Tibial artery (tissue), 4 donors: ENCODE measurements around the gene SBF1.
"Not testable (repeated sequence)": the region's sequence is repeated elsewhere in the genome, so short reads cannot be mapped to it uniquely, and the experiment has no call there.

Experiments
- DNase-seq, 2 donors: peaks; one replicate each; pipeline ENCODE4 v3.0.0-alpha.2; 2019
- H3K27ac ChIP-seq, 2 donors: fragments of 200-600 bp; sonication (generic) in 1 of 2; 1 replicate in 1 of 2; 2 replicates in 1 of 2; pipeline ENCODE4 v1.5.1; 2018 to 2019; ENCODE audit warnings: mild to moderate bottlenecking in 1 of 2
- H3K27me3 ChIP-seq, 2 donors: fragments of 200-600 bp; sonication (generic) in 1 of 2; one replicate each; pipeline versions ENCODE4 v1.5.1 to v1.6.0; 2016 to 2019
- H3K36me3 ChIP-seq, 3 donors: fragments of 200-600 bp; sonication (generic) in 2 of 3; one replicate each; pipeline ENCODE4 v1.5.1; 2016 to 2019; ENCODE audit warnings: mild to moderate bottlenecking in 2 of 3
- H3K4me1 ChIP-seq, 4 donors: fragments of 200-600 bp; sonication (generic) in 2 of 4; 1 replicate in 3 of 4; 2 replicates in 1 of 4; pipeline ENCODE4 v1.5.1; 2016 to 2019
- H3K4me3 ChIP-seq, 2 donors: fragments of 200-600 bp; sonication (generic) in 1 of 2; 1 replicate in 1 of 2; 2 replicates in 1 of 2; pipeline ENCODE4 v1.5.1; 2018 to 2019; ENCODE audit warnings: mild to moderate bottlenecking in 2 of 2
- H3K9me3 ChIP-seq, 3 donors: fragments of 200-600 bp; sonication (generic) in 1 of 3; one replicate each; pipeline ENCODE4 v1.5.1; 2016 to 2019
- CTCF ChIP-seq, 2 experiments: fragments of 200-600 bp in 1 of 2; fragments of 450-650 bp in 1 of 2; IDR thresholded peaks; one replicate each; pipeline ENCODE4 v1.5.1; 2017 to 2019; ENCODE audit warnings: antibody characterized with exemption in 2 of 2, mild to moderate bottlenecking in 1 of 2, moderate library complexity in 1 of 2
- intact Hi-C: fragments of 100-400 bp; cut with DNase I; formaldehyde crosslinking; loops from one replicate; pipeline ENCODE4 v1.15.0; 2023; ENCODE audit warnings: low total_unique reads

The SBF1 gene

GRCh38 chr22:50437511-50438304 is 37.1 kb downstream of the SBF1 start:
- intact Hi-C loops: no loop called here
- Histone ChIP-seq H3K4me1 (no peaks in the 10 kb centered on the region), H3K4me3 (no peak overlapping the region), H3K27me3 (no peaks in the 10 kb centered on the region), H3K9me3 (no peaks in the 10 kb centered on the region), H3K36me3 (peaks cover 41 to 83% (median 78%) of the 10 kb centered on the region in 3 donors), H3K27ac (no peak overlapping the region)
- TF ChIP-seq CTCF (IDR thresholded peaks at IDR 0.05): no peak
- DNase-seq: no peak

GRCh38 chr22:50436841-50437341 is 37.9 kb downstream of the SBF1 start:
- no peaks in the 10 kb centered on the region for H3K4me1 ChIP-seq
- no peak for DNase-seq
- TF ChIP-seq CTCF (IDR thresholded peaks at IDR 0.05): no peak
- no peak overlapping the region for H3K27ac ChIP-seq
- no peaks in the 10 kb centered on the region for H3K9me3 ChIP-seq
- peaks cover 49 to 85% (median 82%) of the 10 kb centered on the region in 3 donors for H3K36me3 ChIP-seq
- H3K4me3 ChIP-seq: no peak overlapping the region
- intact Hi-C loops: no loop called here
- H3K27me3 ChIP-seq: no peaks in the 10 kb centered on the region

GRCh38 chr22:50436015-50436830 is 38.6 kb downstream of the SBF1 start:
- peaks cover 56 to 85% (median 84%) of the 10 kb centered on the region in 3 donors for H3K36me3 ChIP-seq
- H3K4me3 ChIP-seq: no peak overlapping the region
- intact Hi-C loops: no loop called here
- no peak for DNase-seq
- H3K27me3 ChIP-seq: no peaks in the 10 kb centered on the region
- H3K27ac ChIP-seq: no peak overlapping the region
- TF ChIP-seq CTCF (IDR thresholded peaks at IDR 0.05): no peak
- H3K9me3 ChIP-seq: no peaks in the 10 kb centered on the region
- H3K4me1 ChIP-seq: no peaks in the 10 kb centered on the region

- Histone ChIP-seq H3K27me3 (no peaks in the 10 kb centered on the region), H3K36me3 (peaks cover 62 to 85% (median 80%) of the 10 kb centered on the region in 3 donors), H3K27ac (no peak overlapping the region), H3K4me1 (no peaks in the 10 kb centered on the region), H3K9me3 (no peaks in the 10 kb centered on the region), H3K4me3 (no peak overlapping the region)
- intact Hi-C loops: no loop called here
- TF ChIP-seq CTCF (IDR thresholded peaks at IDR 0.05): no peak
- DNase-seq: no peak
Measured at GRCh38 chr22:50435291-50436014, 39.4 kb downstream of the SBF1 start.

- H3K36me3 ChIP-seq: peaks cover 64 to 85% (median 77%) of the 10 kb centered on the region in 3 donors
- no peaks in the 10 kb centered on the region for H3K4me1 ChIP-seq
- no peak overlapping the region for H3K27ac ChIP-seq
- no peak for TF ChIP-seq CTCF (IDR thresholded peaks at IDR 0.05)
- no peaks in the 10 kb centered on the region for H3K27me3 ChIP-seq
- no peak overlapping the region for H3K4me3 ChIP-seq
- H3K9me3 ChIP-seq: no peaks in the 10 kb centered on the region
- intact Hi-C loops: no loop called here
- DNase-seq: no peak
Measured at GRCh38 chr22:50434849-50435248, 40.0 kb downstream of the SBF1 start.

- H3K27me3 ChIP-seq, DNase-seq, H3K27ac ChIP-seq, H3K4me3 ChIP-seq, intact Hi-C loops, H3K9me3 ChIP-seq, H3K4me1 ChIP-seq: not testable (repeated sequence)
- peaks cover 62 to 82% (median 77%) of the 10 kb centered on the region in 3 donors for H3K36me3 ChIP-seq
Measured at GRCh38 chr22:50432877-50433510, 41.8 kb downstream of the SBF1 start.
